HG03575 (cell line): ENCODE data around the gene DGKH.

Experiments used
- ATAC-seq: cut with Tn5 transposase; IDR thresholded peaks from one replicate; pipeline ENCODE4 v1.9.1; 2021; ENCODE audit not compliant: unreplicated experiment, insufficient number of reproducible peaks, low FRiP score; ENCODE audit errors: extremely low read depth

DGKH gene

DNA sequence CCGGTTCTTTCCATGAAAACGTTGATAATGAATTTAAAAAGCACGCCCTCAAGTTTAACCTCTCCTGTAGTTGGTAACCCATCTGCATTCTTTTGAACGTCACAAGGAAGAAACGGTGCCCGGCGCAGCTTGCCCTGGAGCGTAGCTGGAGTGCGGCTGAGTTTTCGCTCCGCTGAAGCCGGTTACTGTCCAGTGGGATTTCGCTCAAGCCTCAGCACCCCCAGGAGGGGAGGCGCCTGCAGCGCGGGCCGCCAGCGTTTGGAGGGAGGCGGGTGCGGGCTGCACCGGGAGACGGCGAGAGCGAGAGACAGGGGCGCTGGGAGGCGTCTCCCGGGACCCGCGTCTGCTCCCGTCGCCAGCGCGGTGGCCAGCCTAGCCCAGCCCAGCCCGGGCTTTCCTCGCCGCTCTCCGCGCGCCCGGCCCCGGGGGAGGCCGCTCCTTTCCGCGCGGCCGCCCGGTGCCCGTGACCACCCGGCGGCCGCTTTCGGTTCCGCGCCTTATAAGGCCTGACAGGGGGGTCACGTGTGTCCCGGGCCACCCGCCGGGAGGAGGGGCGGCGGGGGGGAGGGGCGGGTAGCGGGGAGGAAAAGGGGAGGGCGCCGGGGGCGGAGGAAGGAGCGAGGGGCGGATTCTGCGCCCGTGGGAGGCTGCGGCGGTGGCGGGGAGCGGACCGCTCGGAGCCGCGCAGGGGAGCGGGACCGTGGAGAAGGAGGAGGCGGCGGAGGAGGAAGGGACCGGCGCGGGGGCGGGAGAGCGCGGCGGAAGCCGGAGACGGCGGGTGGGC lies 8.3 kb upstream of the DGKH start:
- no peak for ATAC-seq

DNA sequence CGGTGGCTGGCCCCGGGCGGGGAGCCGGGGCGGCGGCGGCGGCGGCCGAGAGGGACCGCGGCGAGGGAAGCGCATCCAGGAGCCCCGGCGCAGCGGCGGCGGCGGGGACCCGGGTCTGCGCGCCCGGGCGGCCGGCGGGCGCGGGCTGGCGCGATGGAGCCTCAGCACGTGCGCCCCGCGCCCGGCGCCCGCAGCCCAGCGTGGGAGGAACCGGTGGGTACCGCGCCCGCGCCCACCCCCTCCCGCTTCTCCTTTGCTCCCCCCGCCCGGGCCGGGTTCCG lies 7.8 kb upstream of the DGKH start:
- ATAC-seq = no peak

DNA sequence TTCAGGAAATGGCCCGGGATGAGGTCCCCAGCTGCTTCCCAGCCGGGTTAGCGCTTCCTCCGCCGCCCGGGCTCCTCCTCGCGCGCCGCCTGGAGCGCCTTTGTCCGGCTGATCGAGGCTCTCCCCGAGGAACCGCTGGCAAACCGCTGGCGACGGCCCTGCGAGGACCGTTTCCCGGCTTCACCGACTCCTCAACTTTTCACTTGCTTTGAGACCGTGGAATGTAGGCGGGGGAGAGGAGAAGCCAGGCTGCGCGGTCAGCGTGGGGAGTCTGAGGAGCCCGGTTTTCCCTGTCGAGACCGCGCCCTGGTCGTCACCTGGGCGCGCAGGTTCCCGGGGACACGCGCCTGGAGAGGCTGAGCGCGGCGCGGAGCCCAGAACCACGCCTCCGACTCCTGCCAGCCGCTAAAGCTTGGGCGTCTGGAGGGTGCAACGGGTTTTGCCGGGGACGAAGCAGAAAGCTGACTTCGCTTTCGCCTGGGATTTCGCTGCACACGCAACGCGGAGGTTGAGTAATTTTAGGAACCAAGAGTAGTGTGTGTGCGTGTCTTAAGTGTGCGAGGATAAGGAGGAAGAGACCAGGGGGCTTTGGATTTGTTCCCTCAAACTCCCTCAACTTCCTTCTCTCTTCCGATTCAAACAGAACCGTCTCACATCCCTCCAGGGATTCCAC lies 7.3 kb upstream of the DGKH start:
- ATAC-seq = no peak

DNA sequence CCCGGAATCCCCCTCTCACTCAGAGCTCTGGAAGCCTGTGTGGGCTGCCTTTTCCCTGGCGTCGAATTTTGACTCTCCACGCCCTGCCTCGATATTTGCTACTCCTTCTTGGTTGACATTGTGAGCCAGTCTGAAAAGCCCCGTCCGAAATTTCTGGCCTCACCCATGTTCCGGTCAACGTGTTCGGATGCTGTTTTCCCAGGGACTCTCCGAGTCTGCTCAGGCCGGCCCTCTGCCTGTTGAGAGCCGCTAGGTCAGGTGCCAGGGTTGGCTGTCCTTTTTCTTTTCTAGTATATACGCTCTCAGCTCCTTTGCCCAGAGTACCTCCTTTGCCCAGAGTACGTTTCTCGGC lies 6.8 kb upstream of the DGKH start:
- no peak for ATAC-seq

DNA sequence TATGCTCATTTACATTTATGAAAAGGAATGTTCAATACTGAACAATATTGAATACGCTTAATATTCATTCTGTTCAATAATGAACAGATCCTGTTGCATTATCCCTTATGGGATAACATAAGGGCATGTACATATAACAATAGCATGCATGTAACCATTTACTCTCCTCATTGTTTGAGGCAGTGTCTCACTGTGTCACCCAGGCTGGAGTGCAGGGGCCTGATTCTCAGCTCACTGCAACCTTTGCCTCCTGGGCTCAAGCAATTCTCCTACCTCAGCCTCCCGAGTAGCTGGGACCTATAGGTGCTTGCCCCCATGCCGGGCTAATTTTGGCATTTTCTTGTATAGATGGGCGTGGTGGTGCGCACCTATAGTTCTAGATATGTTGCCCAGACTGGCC lies 4.8 kb upstream of the DGKH start:
- ATAC-seq = no peak

DNA sequence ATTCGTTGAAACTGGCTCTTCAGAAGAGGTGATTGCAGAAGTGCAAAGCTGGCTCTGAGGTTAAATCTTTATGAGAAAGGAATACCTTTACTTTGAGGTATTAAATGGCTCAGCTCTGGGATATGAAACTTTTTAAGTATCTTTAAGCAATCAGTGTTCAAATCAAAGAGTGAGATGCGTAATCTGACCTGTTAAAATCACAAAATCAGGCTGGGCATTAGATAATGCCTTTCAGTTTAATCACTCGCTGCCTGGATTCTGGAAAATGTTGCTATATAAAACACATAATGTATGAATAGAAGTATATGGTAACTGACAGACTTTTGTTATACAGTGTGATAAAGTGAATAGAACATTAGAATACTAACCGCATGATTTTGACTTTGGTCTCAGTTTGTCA lies 2.0 kb upstream of the DGKH start:
- ATAC-seq = no peak

DNA sequence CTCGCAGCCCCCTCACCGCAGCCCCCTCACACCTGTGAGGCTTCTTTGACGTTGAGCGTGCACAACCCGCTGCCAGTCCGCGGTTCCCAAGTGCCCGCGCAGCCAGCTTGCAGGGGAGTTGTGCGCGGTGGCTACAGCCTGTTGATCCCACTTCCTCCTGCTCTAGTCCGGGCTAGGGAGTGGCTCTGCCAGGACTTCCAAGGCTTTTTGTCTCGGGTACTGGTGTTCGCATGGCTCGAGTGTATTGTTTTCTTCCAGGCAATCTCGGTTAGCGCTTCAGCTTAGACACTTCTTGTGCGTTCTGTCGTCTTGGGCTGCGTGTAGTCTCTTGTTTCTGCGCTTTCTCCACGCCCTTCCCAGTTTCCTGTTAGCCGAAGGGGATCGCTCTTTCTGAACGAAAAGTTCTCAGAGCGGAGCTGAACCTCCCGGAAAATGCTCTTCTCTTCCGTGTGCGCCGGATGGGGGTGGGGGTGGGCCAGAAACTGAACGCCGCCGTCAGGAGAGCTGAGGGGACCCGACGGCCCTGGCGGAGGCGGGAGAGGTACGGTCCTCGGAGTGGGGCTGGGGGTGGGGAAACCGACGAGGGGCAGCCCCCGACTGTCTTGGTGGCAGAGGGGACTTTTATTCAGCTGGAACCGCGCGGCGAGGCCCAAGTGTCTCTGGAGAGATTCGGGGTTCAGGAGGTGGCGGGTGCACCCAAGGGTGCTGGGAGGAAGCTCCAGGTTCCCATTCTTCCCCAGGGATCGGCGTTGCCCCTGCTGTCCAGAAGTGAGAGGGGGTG lies 697 bp upstream of the DGKH start:
- no peak for ATAC-seq

DNA sequence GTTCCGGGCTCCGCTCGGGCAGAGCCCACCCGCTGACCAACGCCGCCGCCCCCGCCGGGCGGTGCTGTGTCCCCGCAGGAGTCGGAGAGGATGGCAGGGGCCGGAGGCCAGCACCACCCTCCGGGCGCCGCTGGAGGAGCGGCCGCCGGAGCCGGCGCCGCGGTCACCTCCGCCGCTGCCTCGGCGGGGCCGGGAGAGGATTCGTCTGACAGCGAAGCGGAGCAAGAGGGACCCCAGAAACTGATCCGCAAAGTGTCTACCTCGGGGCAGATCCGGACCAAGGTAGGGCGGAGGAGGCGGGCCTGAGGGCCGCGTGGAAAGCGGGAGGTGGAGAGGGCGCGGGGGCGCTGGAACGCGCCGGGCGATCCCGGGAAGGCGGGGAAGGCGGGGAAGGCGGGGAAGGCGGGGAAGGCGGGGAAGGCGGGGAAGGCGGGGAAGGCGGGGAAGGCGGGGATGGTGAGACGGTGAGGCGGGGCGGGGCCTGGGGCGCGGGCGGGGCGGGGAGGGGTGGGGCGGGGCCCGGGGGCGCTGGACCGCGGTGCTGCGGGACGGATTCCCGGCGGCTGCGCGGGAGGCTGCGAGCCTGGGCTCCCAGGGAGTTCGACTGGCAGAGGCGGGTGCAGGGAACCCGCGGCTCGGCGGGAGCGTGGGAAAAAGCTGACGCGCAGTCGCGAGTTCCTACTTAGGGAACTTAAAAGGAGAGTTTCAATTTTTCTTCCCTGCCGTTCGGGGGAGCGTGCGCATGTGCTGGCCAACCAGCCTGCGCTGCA lies 421 bp downstream of the DGKH start:
- no peak for ATAC-seq

DNA sequence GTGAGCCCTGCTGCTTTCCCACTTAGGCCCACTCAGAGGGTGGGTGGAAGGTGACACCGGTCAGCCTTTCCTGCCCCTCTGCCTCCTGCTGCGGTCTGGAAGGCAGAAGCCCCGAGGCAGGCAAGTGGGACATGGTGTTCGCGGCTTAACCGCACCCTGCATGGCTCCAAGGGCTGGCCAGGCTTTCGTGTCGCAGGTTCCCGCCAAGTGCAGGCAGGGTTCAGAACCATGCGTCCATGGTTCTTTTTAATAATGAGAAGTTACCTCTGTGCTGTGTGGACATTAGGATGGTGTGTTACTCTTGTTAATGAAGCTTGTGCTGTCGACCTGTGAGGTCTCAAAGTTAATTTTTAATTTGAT lies 986 bp downstream of the DGKH start:
- no peak for ATAC-seq

DNA sequence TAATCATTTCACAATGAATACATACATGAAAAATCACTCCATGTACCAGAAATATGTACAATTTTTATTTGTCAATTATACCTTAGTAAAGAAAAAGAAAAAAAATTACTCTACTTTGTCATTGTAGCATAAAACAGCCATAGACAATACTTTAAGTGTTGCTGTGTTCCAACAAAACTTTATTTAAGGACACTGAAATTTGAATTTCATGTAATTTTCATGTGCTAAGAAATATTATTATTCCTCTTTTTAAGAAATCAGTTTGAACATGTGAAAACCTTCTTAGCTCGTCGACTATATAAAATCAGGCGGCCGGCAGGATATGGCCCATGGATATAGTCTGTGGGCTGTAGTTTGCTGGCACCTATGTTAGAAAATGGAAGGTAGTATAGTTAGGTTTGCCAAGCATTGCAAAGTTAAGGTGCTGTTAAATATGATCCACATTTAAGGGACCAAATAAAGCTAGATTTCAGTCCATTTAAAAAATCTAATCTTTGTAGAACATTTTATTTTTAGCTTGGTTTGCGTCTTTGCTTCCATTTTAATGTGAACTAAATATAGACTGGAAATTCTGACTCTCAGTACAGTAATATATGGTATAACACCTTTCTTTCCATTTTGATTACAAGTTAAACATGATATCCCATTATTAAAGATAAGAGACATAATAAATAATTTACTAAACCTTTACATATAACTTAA lies 6.5 kb downstream of the DGKH start:
- ATAC-seq = no peak

DNA sequence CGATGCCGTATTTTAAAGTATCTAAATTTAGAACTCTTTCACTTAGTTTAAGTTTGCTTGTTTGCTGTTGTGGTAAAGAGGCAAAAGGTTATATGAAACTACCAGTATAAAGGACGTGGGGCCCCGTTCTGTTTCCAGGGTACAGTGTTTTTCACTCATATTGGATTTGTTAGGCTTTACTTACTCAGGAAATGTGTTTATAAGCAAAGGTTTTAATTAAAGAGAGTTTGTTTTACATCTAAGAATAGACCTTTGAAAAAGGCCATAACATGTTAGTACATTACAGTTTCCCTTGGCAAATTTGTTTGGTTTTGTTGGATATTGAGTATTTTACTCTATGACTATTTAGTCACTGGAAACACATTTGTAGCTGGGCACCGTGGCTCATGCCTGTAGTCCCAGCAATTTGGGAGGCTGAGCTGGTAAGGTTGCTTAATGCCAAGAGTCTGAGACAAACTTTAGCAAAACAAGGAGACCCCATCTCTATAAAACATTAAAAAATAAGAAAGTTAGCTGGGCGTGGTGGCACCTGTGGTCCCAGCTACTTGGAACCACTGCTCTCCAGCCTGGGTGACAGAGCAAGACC lies 7.1 kb downstream of the DGKH start:
- ATAC-seq = no peak

DNA sequence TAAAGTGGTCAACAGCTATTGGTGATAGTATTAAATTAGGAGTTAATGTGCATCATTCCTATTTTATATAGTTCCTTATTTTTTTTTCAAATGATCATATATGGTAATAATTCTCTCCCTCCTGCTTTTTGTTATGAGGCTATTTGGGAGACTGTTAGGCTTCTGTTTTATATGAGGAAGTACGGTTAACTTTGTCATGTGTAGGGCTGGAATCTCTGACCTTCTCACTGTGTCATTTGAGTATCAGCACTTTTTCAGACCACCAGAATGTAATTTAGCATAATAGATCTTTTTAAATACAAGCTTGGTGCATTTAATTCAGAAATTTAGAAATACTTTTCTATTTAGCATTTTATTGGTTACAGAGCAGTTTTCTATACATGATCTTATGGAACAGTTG lies 7.7 kb downstream of the DGKH start:
- ATAC-seq = no peak

DNA sequence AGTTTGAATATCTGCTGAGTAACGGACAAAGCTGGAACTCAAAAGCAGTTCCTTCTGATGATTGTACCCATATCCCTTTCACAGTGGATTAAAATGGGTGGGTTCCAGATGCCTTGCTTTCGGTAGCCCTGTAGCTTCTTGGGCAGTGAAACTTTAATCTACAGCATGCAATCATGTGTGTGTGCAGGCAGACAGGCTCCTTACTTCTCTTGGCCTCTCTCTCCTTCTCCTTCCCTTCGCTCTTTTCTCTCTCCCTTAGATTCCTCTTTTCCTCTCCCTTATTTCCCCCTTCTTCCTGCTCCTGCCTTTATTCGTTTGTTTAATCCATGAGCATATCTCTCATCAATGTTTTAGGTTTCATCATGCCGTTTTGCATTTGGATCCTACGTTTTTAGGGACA lies 8.1 kb downstream of the DGKH start:
- ATAC-seq = no peak

DNA sequence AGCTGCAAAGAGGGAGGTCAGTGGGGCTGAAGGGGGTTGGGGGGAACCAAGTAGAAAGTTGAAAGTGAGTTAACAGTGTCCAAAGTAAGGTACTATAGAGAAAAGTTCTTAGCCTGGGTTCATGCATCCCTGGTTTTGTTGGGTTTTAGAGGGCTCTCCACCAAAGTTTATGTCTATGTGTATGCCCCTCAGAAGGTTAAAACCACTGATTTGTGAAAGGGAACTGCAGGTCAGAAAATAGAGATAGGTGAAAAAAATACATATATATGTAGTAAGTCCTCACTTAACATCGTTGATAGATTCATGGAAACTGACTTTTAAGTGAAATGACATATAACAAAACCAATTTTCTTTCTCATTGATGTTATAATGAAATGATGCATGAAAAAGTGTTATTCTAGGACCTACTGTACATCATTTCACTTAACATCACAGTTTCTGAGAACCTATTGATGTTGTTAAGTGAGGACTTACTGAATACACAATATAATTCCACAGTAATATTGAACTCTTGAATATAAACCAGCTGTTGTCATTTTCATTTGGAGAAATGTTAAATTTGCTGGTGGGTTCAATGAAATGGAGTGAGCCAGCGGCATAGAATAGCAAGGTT lies 9.6 kb downstream of the DGKH start:
- ATAC-seq = no peak

DNA sequence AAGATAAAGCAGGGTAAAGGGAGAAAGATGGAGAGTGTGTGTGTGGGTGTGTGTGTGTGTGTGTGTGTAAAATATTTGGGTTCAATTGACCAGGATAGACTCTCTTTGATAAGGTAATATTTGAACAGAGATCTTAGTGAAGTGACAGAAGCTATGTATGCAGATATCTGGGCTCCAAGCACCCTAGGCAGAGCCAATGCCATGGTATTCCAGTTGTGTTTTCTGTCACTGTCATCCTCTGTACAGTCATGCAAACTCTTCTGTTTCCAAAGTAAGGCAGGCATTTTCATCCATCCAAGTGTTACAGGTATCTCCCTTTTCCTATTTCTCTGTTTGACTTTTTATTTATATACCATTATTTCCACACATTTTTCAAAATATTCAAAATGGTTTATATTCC lies 13.5 kb downstream of the DGKH start:
- no peak for ATAC-seq

DNA sequence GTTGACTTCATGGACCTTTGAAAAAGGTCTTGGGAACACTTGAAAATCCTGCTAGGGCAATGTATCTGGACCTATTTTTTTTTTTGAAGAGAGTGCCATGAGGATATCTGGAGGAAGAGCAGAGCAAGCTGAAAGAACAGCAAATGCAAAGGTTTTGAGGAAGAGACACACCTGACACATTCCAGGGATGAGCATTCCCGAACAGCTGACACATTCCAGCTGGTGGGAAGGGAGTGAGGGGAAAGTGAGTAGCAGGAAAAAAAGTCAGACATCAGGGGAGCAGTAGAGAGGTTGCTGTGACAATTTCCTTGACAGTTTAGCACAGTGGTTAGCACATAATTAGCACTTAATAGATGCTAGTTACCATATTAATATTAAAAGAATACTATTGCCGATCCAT lies 14.7 kb downstream of the DGKH start:
- no peak for ATAC-seq

DNA sequence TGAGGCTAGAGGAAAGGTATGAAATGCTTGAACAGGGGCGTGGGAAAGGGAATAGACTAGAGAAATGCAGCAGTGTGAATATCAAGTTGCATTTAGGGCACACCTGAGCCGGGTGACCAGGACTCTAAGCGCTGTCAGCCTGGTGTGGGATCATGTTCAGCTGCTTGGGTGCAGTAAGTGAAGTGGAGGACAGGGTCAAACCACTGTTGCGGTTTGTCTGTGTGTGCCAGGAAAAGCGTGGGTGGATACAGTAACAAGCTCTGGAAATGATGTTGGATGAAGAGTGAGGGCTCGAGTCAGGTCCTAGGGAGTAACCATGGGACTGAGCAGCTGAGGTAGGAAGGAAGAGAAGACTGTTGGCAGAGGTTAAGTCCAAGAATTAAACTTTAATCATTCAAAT lies 15.8 kb downstream of the DGKH start:
- no peak for ATAC-seq

DNA sequence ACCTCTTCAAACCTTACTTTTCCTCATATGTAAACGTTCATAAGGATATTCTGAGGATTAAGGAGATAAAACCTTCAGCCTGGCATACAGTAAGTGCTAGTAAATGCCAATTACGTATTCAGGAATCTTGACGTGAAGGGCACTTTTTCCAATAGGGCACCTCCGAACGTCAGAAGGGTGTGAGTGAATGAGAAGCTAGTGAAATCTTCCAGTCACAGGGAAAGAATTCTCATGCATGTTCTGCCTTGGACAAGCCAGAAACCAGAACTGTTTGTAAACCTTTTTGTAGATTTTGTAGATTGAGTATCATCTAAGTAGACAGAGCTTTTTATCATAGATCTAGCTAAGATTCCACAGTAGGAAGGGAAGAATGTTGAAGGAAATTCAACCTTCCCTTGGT lies 16.5 kb downstream of the DGKH start:
- no peak for ATAC-seq

DNA sequence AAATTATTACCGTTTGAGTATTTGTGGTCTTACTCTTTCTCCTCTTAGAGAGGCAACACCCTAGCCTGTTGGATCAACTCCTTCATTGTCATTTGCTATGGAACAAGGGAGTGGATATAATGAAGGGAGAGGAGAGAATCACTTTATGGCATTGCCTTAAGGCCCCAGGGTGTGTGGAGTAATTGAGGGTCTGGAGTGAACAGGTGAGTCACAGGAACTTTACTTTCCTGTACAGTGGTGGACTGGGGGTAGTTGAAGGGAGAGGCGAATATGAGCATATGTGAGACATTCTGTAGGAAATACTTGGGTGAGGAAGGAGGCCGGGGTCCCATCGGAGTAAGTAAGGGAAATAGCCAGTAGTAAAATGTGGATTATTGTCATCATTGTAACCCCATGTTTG lies 17.0 kb downstream of the DGKH start:
- ATAC-seq = no peak
